Vagina (tissue), 2 donors: ENCODE data around the gene CYP26C1. TPM values are rescaled to one million over a fixed set of nuclear protein-coding genes. Genes with fewer than 3 reads are reported as not detected.

Experiments
- DNase-seq, 2 donors: peaks; one replicate each; pipeline ENCODE4 v3.0.0-alpha.2; 2017; ENCODE audit errors: extremely low spot score in 2 of 2
- H3K27ac ChIP-seq: fragments of 200-600 bp; sonication (generic); one replicate; pipeline ENCODE4 v1.5.1; 2019
- H3K27me3 ChIP-seq: fragments of 200-600 bp; sonication (generic); one replicate; pipeline ENCODE4 v1.5.1; 2019
- H3K36me3 ChIP-seq, 2 donors: fragments of 200-600 bp; sonication (generic); one replicate each; pipeline ENCODE4 v1.5.1; 2017 to 2019
- H3K4me1 ChIP-seq: fragments of 200-600 bp; sonication (generic); one replicate; pipeline ENCODE4 v1.5.1; 2019
- H3K4me3 ChIP-seq, 2 donors: fragments of 200-600 bp; sonication (generic); 1 replicate in 1 of 2; 2 replicates in 1 of 2; pipeline ENCODE4 v1.5.1; 2016 to 2019
- H3K9me3 ChIP-seq: fragments of 200-600 bp; sonication (generic); one replicate; pipeline ENCODE4 v1.5.1; 2019
- POLR2A ChIP-seq, 2 donors: fragments of 450-650 bp; IDR thresholded peaks; one replicate each; pipeline ENCODE4 v1.6.1; 2017; ENCODE audit warnings: antibody characterized with exemption in 2 of 2, mild to moderate bottlenecking in 2 of 2, moderate library complexity in 2 of 2
- POLR2AphosphoS5 ChIP-seq, 2 donors: sonication (generic); formaldehyde crosslinking; IDR thresholded peaks; one replicate each; pipeline ENCODE4 v1.9.0; 2017; ENCODE audit warnings: antibody characterized with exemption in 2 of 2, mild to moderate bottlenecking in 2 of 2, low read depth in 1 of 2; ENCODE audit not compliant: insufficient read depth in 1 of 2
- intact Hi-C: fragments of 100-400 bp; cut with DNase I; formaldehyde crosslinking; loops from one replicate; pipeline ENCODE4 v1.15.1; 2023
- total RNA-seq: library from RNA; depleted of rRNA; stranded (reverse); fragments of >200 nt; gene quantifications from one replicate; pipeline ENCODE4 v1.2.3, GENCODE V29; 2016
- TF ChIP-seq, protein P1 (sequence below), 3 experiments: fragments of 450-650 bp in 2 of 3; fragments of 200-600 bp in 1 of 3; sonication (generic) in 1 of 3; IDR thresholded peaks; one replicate each; pipeline ENCODE4 v1.5.1; 2017 to 2019; ENCODE audit warnings: antibody characterized with exemption in 3 of 3, mild to moderate bottlenecking in 2 of 3, moderate library complexity in 2 of 3

CYP26C1 gene
- total RNA-seq, 1 donor from 2014 or later = not detected

DNA sequence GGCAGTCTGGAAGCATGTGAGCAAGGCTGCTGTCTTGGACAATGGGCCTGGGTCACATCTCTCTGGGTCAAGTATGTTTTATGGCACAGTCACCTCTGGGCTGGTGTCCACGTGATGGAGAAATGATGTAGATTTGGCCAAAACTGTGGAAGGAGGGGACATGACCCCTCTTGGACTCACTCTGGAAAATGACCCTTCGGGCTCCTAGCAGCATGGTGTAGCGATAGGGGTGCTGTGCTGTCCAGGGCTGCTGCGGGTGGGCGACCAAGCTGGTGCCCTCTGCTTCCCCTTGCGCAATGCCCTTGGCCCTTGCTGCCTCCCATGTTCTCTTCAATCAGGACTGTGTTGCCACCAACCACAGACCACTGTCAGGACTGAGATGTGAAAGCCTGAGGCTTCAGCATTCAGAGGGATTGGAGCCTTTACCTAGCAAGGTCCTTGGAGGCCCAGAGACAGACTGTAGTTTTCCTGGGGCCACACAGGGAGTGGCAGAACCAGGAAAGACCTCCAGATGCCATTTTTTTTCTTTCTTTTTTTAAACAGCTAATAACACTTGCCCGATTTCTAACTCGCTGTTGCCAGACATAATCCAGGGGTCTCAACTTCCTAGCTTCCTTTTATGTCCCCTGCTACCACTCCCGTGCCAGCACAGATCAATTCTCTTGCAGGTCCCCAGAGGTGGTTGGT lies 19.2 kb downstream of the CYP26C1 start:
- intact Hi-C loops = no loop called here
- Histone ChIP-seq H3K27ac (no peak overlapping the region), H3K27me3 (no peaks in the 10 kb centered on the region), H3K9me3 (no peaks in the 10 kb centered on the region), H3K4me1 (peaks cover 6% of the 10 kb centered on the region), H3K4me3 (no peak overlapping the region), H3K36me3 (no peaks in the 10 kb centered on the region)
- DNase-seq = peak; percentile 44 to 67
- TF ChIP-seq, protein P1, sequence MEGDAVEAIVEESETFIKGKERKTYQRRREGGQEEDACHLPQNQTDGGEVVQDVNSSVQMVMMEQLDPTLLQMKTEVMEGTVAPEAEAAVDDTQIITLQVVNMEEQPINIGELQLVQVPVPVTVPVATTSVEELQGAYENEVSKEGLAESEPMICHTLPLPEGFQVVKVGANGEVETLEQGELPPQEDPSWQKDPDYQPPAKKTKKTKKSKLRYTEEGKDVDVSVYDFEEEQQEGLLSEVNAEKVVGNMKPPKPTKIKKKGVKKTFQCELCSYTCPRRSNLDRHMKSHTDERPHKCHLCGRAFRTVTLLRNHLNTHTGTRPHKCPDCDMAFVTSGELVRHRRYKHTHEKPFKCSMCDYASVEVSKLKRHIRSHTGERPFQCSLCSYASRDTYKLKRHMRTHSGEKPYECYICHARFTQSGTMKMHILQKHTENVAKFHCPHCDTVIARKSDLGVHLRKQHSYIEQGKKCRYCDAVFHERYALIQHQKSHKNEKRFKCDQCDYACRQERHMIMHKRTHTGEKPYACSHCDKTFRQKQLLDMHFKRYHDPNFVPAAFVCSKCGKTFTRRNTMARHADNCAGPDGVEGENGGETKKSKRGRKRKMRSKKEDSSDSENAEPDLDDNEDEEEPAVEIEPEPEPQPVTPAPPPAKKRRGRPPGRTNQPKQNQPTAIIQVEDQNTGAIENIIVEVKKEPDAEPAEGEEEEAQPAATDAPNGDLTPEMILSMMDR (IDR thresholded peaks at IDR 0.05) = no peak
- TF ChIP-seq POLR2A (IDR thresholded peaks at IDR 0.05) (no peak), POLR2AphosphoS5 (IDR thresholded peaks at IDR 0.05; ENCODE audit: insufficient read depth in 1 of 2, low read depth in 1 of 2) (no peak)

DNA sequence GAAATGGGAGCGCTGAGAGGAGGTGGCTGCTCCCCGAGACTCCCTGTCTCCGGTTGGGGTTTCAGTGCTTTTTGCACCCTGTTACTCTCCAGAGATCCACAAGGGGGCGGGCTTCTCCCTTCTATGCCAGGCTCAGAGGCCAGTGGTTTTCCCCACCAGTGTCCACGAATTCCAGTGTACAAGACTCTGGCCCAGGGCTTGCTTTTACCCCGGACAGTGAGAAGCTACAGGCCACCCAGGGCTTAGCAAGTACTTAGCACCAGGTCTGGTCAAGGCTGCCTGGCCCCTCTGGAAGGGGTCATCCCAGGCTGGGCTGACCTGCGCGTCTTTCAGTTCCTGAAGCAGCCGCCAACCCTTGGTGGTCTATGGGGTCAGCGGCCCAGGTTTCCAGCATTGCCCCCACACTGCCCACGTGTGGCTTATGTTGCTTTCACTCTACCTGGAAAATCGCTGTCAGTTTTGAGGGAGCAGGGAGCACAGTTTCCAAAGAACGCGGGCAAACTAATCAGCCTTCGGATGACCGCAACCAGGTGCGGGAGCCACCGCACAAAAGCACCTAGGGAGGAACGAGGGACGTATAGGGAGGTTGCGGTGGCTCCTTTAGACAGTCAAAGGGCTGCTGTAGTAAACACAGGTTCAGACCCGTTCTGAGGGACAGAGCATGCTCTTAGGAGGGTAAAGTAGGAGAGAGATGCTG lies 19.9 kb downstream of the CYP26C1 start:
- TF ChIP-seq POLR2AphosphoS5 (IDR thresholded peaks at IDR 0.05; ENCODE audit: insufficient read depth in 1 of 2, low read depth in 1 of 2) = no peak
- no peak for TF ChIP-seq POLR2A (IDR thresholded peaks at IDR 0.05)
- TF ChIP-seq, protein P1 (IDR thresholded peaks at IDR 0.05) = peak; percentile 32 to 63 (median 50)
- peak; percentile 78 to 87 for DNase-seq
- no peaks in the 10 kb centered on the region for H3K36me3 ChIP-seq
- H3K4me3 ChIP-seq = no peak overlapping the region
- H3K27me3 ChIP-seq = no peaks in the 10 kb centered on the region
- H3K4me1 ChIP-seq = no peaks in the 10 kb centered on the region
- H3K9me3 ChIP-seq = no peaks in the 10 kb centered on the region
- intact Hi-C loops = no loop called here
- no peak overlapping the region for H3K27ac ChIP-seq

- no peaks in the 10 kb centered on the region for H3K4me1 ChIP-seq
- DNase-seq = peak; percentile 74 to 81
- TF ChIP-seq, protein P1 (IDR thresholded peaks at IDR 0.05) = no peak
- no peak for TF ChIP-seq POLR2A (IDR thresholded peaks at IDR 0.05)
- intact Hi-C loops = no loop called here
- H3K4me3 ChIP-seq = no peak overlapping the region
- H3K27me3 ChIP-seq = no peaks in the 10 kb centered on the region
- H3K36me3 ChIP-seq = no peaks in the 10 kb centered on the region
- no peak overlapping the region for H3K27ac ChIP-seq
- no peaks in the 10 kb centered on the region for H3K9me3 ChIP-seq
Measured at GRCh38 chr10:93081318-93081717, 20.7 kb downstream of the CYP26C1 start.

DNA sequence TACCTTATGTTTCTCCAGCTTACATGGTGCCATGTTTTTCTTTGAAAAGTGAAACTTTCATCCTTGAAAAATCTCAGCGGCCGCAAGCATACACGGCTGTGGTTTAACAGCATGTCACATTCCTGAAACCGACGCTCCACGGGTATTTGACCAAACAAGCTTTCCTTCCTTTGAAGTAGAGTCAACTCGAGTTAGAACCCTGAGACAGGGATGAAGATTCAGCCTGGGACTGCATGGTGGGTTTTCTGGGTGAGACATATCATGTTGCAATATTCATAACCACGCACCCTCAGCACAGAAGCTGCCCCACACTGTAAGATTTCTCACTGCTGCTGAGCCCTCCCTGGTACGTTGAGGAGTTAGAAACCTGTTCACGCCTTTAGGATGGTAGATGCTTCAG lies 21.2 kb downstream of the CYP26C1 start:
- Histone ChIP-seq H3K4me3 (no peak overlapping the region), H3K4me1 (no peaks in the 10 kb centered on the region), H3K27ac (no peak overlapping the region), H3K27me3 (no peaks in the 10 kb centered on the region), H3K36me3 (no peaks in the 10 kb centered on the region), H3K9me3 (no peaks in the 10 kb centered on the region)
- intact Hi-C loops = no loop called here
- TF ChIP-seq POLR2A (IDR thresholded peaks at IDR 0.05) = no peak
- TF ChIP-seq POLR2AphosphoS5 (IDR thresholded peaks at IDR 0.05; ENCODE audit: insufficient read depth in 1 of 2, low read depth in 1 of 2) = no peak
- TF ChIP-seq, protein P1 (IDR thresholded peaks at IDR 0.05) = no peak
- DNase-seq = peak; percentile 34 to 74
